HUES48 (cell line): ENCODE results near the gene IL2RA.
"Not testable (repeated sequence)": the region's sequence is repeated elsewhere in the genome, so short reads cannot be mapped to it uniquely, and the experiment has no call there.

Source experiments
- H3K27ac ChIP-seq: one replicate; pipeline ENCODE4 v1.7.0; 2013; ENCODE audit warnings: low read depth, low read length, inconsistent platforms
- H3K27me3 ChIP-seq: 2 replicates; pipeline ENCODE4 v1.6.1; 2013; ENCODE audit warnings: mild to moderate bottlenecking, low read length; ENCODE audit not compliant: control insufficient read depth, insufficient read depth
- H3K36me3 ChIP-seq: 2 replicates; pipeline ENCODE4 v1.6.1; 2013; ENCODE audit warnings: low read length; ENCODE audit not compliant: control insufficient read depth, insufficient read depth
- H3K4me1 ChIP-seq: 2 replicates; pipeline ENCODE4 v1.6.1; 2013; ENCODE audit warnings: mild to moderate bottlenecking, low read length; ENCODE audit not compliant: control insufficient read depth, insufficient read depth
- H3K4me3 ChIP-seq: 2 replicates; pipeline ENCODE4 v1.5.1; 2013; ENCODE audit warnings: mild to moderate bottlenecking, low read depth, low read length
- H3K9ac ChIP-seq: 2 replicates; pipeline ENCODE4 v1.6.1; 2013; ENCODE audit warnings: mild to moderate bottlenecking, low read depth, low read length, moderate library complexity
- H3K9me3 ChIP-seq: 2 replicates; pipeline ENCODE4 v1.6.1; 2013; ENCODE audit warnings: low read length; ENCODE audit not compliant: control insufficient read depth, insufficient read depth

Gene IL2RA

GRCh38 chr10:6009961-6010360, 52.2 kb downstream of the IL2RA start:
- H3K4me1 ChIP-seq: peaks cover 9% of the 10 kb centered on the region; the same call in 1 of the 2 replicates
- H3K27me3 ChIP-seq: no peaks in the 10 kb centered on the region
- no peaks in the 10 kb centered on the region for H3K36me3 ChIP-seq
- H3K9ac ChIP-seq: no peak overlapping the region
- no peak overlapping the region for H3K4me3 ChIP-seq
- H3K9me3 ChIP-seq: peaks cover 6% of the 10 kb centered on the region; the same call in 1 of the 2 replicates
- H3K27ac ChIP-seq: no peak overlapping the region

DNA sequence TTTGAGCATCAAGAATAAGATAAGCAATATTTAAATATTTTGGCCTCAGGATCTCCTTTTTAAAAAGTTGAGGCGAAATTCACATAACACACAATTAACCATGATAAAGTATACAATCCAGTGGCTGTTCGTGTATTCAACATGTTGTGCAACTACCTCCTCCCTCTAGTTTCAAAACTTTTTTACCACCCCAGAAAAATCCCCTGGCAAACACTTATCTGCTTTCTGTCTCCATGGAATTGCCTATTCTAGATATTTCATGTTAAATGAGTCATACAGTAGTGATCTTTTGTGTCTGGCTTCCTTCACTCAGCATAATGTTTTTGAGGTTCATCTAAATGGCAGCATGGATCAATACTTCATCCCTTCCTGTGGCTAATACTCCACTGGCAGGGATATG, 53.0 kb downstream of the IL2RA start:
- Histone ChIP-seq H3K9ac (no peak overlapping the region), H3K9me3 (peaks cover 6% of the 10 kb centered on the region; the same call in 1 of the 2 replicates), H3K27me3 (no peaks in the 10 kb centered on the region), H3K36me3 (no peaks in the 10 kb centered on the region), H3K4me1 (peaks cover 9% of the 10 kb centered on the region; the same call in 1 of the 2 replicates), H3K4me3 (no peak overlapping the region), H3K27ac (no peak overlapping the region)

- no peak overlapping the region for H3K9ac ChIP-seq
- H3K4me3 ChIP-seq: no peak overlapping the region
These were observed 53.5 kb downstream of the IL2RA start for GRCh38 chr10:6008497-6009142.

GRCh38 chr10:6006991-6007390, 55.2 kb downstream of the IL2RA start:
- H3K4me1 ChIP-seq: peaks cover 4% of the 10 kb centered on the region; the same call in 1 of the 2 replicates
- no peaks in the 10 kb centered on the region for H3K27me3 ChIP-seq
- H3K9me3 ChIP-seq: peaks cover 6% of the 10 kb centered on the region; the same call in 1 of the 2 replicates

More at GRCh38 chr10:6008497-6009142, 53.5 kb downstream of the IL2RA start:
- H3K27ac ChIP-seq: no peak overlapping the region
- no peaks in the 10 kb centered on the region for H3K36me3 ChIP-seq
- peaks cover 9% of the 10 kb centered on the region; the same call in 1 of the 2 replicates for H3K4me1 ChIP-seq
- peaks cover 6% of the 10 kb centered on the region; the same call in 1 of the 2 replicates for H3K9me3 ChIP-seq
- H3K27me3 ChIP-seq: no peaks in the 10 kb centered on the region

GRCh38 chr10:6006546-6006945, 55.6 kb downstream of the IL2RA start:
- Histone ChIP-seq H3K9ac (no peak overlapping the region), H3K27ac (no peak overlapping the region), H3K27me3 (no peaks in the 10 kb centered on the region)

More at GRCh38 chr10:6006991-6007390, 55.2 kb downstream of the IL2RA start:
- Histone ChIP-seq H3K4me3 (no peak overlapping the region), H3K27ac (no peak overlapping the region), H3K9ac (no peak overlapping the region), H3K36me3 (no peaks in the 10 kb centered on the region)

GRCh38 chr10:6005856-6006395, 56.2 kb downstream of the IL2RA start:
- no peaks in the 10 kb centered on the region for H3K27me3 ChIP-seq
- no peak overlapping the region for H3K4me3 ChIP-seq
- H3K9me3 ChIP-seq: peaks cover 6% of the 10 kb centered on the region; the same call in 1 of the 2 replicates
- no peak overlapping the region for H3K9ac ChIP-seq
- no peaks in the 10 kb centered on the region for H3K36me3 ChIP-seq
- H3K27ac ChIP-seq: no peak overlapping the region
- H3K4me1 ChIP-seq: peaks cover 4% of the 10 kb centered on the region; the same call in 1 of the 2 replicates

More at GRCh38 chr10:6006546-6006945, 55.6 kb downstream of the IL2RA start:
- no peaks in the 10 kb centered on the region for H3K36me3 ChIP-seq
- H3K9me3 ChIP-seq: peaks cover 6% of the 10 kb centered on the region; the same call in 1 of the 2 replicates
- H3K4me3 ChIP-seq: no peak overlapping the region
- H3K4me1 ChIP-seq: peaks cover 4% of the 10 kb centered on the region; the same call in 1 of the 2 replicates

DNA sequence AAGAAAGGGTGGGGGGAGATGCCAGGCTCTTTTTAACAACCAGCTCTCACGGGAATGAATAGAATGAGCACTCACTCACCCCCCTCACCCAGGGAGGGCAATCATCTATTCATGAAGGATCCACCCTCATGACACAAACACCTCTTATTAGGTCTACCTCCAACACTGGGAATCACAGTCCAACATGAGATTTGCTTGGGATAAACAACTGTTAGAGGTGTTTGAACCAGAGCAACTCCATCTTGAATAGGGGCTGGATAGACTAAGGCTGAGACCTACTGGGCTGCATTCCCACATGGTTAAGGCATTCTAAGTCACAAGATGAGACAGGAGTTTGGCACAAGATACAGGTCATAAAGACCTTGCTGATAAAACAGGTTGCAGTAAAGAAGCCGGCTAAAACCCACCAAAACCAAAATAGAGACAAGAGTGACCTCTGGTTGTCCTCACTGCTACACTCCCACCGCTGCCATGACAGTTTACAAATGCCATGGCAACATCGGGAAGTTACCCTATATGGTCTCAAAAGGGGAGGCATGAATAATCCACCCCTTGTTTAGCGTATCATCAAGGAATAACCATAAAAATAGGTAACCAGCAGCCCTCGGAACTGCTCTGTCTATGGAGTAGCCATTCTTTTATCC, 56.9 kb downstream of the IL2RA start:
- not testable (repeated sequence) for H3K4me3 ChIP-seq, H3K9me3 ChIP-seq

GRCh38 chr10:6002809-6003510, 59.2 kb downstream of the IL2RA start:
- Histone ChIP-seq H3K9me3 (peaks cover 6% of the 10 kb centered on the region; the same call in 1 of the 2 replicates), H3K27me3 (no peaks in the 10 kb centered on the region), H3K4me1 (peaks cover 4% of the 10 kb centered on the region; the same call in 1 of the 2 replicates), H3K4me3 (no peak overlapping the region), H3K27ac (no peak overlapping the region), H3K36me3 (no peaks in the 10 kb centered on the region), H3K9ac (no peak overlapping the region)

More for the DNA sequence above, 56.9 kb downstream of the IL2RA start:
- H3K4me1 ChIP-seq, H3K36me3 ChIP-seq, H3K27ac ChIP-seq, H3K27me3 ChIP-seq, H3K9ac ChIP-seq: not testable (repeated sequence)

DNA sequence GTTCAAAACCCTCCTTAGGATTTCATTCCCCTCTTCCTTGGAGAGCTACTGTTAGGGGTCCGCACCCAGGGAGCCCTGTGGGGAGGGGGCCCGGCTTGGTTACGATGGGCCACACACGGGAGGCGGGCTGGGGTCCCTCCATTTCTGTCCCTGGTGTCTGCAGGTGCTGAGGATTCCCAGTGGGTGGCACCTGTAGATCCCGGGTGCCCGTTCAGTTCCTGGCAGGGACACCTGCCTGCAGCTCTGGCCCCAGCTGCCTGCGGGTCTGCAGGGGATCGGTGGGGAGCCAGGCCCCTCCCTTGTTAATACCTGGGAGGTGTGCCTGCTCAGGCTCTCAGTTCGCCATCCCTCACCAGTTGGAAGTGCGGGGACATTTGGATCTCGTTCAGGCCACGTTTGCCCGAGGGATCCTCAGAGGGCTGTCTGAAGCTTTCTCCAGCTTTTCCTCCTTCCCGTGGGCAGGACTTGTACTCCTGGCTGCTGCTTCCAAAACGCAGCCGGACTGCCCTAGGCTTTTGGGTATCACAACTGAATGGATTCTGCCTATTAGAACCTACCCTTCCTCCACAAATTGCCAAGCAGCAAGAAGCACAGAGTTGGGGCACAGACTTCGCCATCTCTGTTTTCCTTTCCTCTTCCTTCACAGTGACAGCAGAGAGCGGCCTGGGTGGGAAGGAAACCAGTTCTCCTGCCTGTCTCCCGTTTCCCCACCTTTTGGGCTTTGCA, 62.6 kb downstream of the IL2RA start:
- Histone ChIP-seq H3K4me1 (0 out of 2 replicates have a peak, but pooled peaks cover 5% of the 10 kb centered on the region), H3K27me3 (no peaks in the 10 kb centered on the region)

GRCh38 chr10:5996696-5997095, 65.5 kb downstream of the IL2RA start:
- Histone ChIP-seq H3K4me3 (no peak overlapping the region), H3K4me1 (0 out of 2 replicates have a peak, but pooled peaks cover 5% of the 10 kb centered on the region), H3K27me3 (no peaks in the 10 kb centered on the region), H3K36me3 (no peaks in the 10 kb centered on the region), H3K27ac (no peak overlapping the region), H3K9me3 (peaks cover 7% of the 10 kb centered on the region; the same call in 1 of the 2 replicates), H3K9ac (no peak overlapping the region)

More for the DNA sequence above, 62.6 kb downstream of the IL2RA start:
- no peaks in the 10 kb centered on the region for H3K36me3 ChIP-seq
- H3K27ac ChIP-seq: no peak overlapping the region
- no peaks in the 10 kb centered on the region for H3K9me3 ChIP-seq
- no peak overlapping the region for H3K4me3 ChIP-seq
- H3K9ac ChIP-seq: no peak overlapping the region
